NT2/D1 (cell line): ENCODE data around the gene CGB2.

Experiments
- SUZ12 ChIP-seq: IDR thresholded peaks from 2 replicates; pipeline ENCODE4 v1.6.1; 2011; ENCODE audit not compliant: insufficient read length, insufficient read depth; ENCODE audit errors: extremely low read depth
- YY1 ChIP-seq: IDR thresholded peaks from 2 replicates; pipeline ENCODE4 v1.6.1; 2011; ENCODE audit not compliant: insufficient read length, insufficient read depth
- ZNF274 ChIP-seq: IDR thresholded peaks from 2 replicates; pipeline ENCODE4 v1.6.1; 2011; ENCODE audit warnings: mild to moderate bottlenecking, low read depth, low read length

DNA sequence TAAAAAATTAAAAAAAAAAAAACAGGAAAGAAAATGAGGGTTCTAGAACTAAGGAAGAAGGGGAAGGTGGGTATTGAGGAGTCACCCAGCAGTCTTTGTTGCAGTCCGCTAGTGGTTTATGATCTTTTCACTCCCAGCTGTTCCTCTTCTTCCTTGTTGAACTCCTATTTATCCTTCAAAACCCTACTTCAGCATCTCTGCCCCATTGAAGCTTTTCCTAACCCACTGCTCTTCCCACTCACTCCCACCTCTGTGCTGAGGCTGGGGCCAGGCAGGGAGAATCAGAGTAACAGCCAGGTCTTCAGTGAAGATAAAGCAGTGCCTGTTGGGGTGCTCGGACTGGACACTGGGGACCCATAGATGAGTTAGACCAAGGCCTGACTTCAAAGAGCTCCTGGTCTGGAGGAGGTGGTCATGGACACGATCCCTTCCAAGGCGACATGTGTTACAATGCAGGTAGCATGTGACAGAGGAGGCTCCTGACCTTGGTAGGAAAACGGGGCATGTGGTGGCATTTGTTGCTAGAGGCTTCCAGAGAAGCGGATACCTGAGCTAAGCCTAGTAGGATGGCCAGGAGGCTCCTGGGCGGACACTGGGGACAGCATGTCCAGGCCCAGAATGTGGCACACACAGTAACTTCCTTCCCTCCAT lies 26.6 kb upstream of the CGB2 start:
- TF ChIP-seq YY1: no peak
- no peak for TF ChIP-seq ZNF274
- TF ChIP-seq SUZ12: no peak
